GM12865 (cell line): Measurements from ENCODE around the gene FKBP7.

Experiments used
- DNase-seq: peaks from one replicate; pipeline ENCODE4 v3.0.0; 2010; ENCODE audit warnings: low read depth
- H3K4me3 ChIP-seq: 2 replicates; pipeline ENCODE4 v1.5.1; 2011; ENCODE audit warnings: mild to moderate bottlenecking, low read depth, low read length, control low read depth
- CTCF ChIP-seq: IDR thresholded peaks from 2 replicates; pipeline ENCODE4 v1.5.1; 2011; ENCODE audit warnings: low read length, control low read depth, low read depth, inconsistent platforms; ENCODE audit not compliant: insufficient read depth; ENCODE audit errors: missing control alignments

FKBP7 gene

GRCh38 chr2:178521304-178522150 lies 43.1 kb upstream of the FKBP7 start:
- no peak overlapping the region for H3K4me3 ChIP-seq
- no peak for DNase-seq
- no peak for TF ChIP-seq CTCF

- TF ChIP-seq CTCF, result no peak
- no peak overlapping the region for H3K4me3 ChIP-seq
- no peak for DNase-seq
Measured at GRCh38 chr2:178517496-178517895, 39.1 kb upstream of the FKBP7 start.

- TF ChIP-seq CTCF, result no peak
- DNase-seq, result peak; percentile 48
Measured at GRCh38 chr2:178514664-178515063, 36.3 kb upstream of the FKBP7 start.

GRCh38 chr2:178513876-178514275 lies 35.5 kb upstream of the FKBP7 start:
- DNase-seq, result no peak
- no peak overlapping the region for H3K4me3 ChIP-seq
- no peak for TF ChIP-seq CTCF

More at GRCh38 chr2:178514664-178515063, 36.3 kb upstream of the FKBP7 start:
- no peak overlapping the region for H3K4me3 ChIP-seq

- no peak overlapping the region for H3K4me3 ChIP-seq
- no peak for DNase-seq
- TF ChIP-seq CTCF, result no peak
Measured at GRCh38 chr2:178512484-178512883, 34.1 kb upstream of the FKBP7 start.

- no peak overlapping the region for H3K4me3 ChIP-seq
- DNase-seq, result no peak
- TF ChIP-seq CTCF, result no peak
Measured at GRCh38 chr2:178510384-178510783, 32.0 kb upstream of the FKBP7 start.

- DNase-seq, result no peak
- no peak for TF ChIP-seq CTCF
- H3K4me3 ChIP-seq, result no peak overlapping the region
Measured at GRCh38 chr2:178508646-178509045, 30.2 kb upstream of the FKBP7 start.
